Spinal cord (tissue), 10 donors: ENCODE data around the gene CTSD. TPM values are rescaled to one million over a fixed set of nuclear protein-coding genes. Genes with fewer than 3 reads are reported as not detected.

Experiments used
- DNase-seq, 6 donors: peaks; one replicate each; pipeline versions ENCODE4 v3.0.0 to v3.0.0-alpha.2; 2013 to 2015; ENCODE audit warnings: low spot score in 6 of 6, low read depth in 4 of 6
- H3K27ac ChIP-seq: one replicate; pipeline ENCODE4 v1.5.1; 2013; ENCODE audit warnings: low read depth, low read length, control low read depth
- H3K27me3 ChIP-seq: one replicate; pipeline ENCODE4 v1.6.1; 2013; ENCODE audit warnings: low read length; ENCODE audit not compliant: control insufficient read depth, insufficient read depth
- H3K36me3 ChIP-seq: one replicate; pipeline ENCODE4 v1.6.1; 2013; ENCODE audit warnings: low read length; ENCODE audit not compliant: control insufficient read depth, insufficient read depth
- H3K4me1 ChIP-seq: one replicate; pipeline ENCODE4 v1.6.1; 2013; ENCODE audit warnings: low read length; ENCODE audit not compliant: control insufficient read depth, insufficient read depth
- H3K4me3 ChIP-seq: one replicate; pipeline ENCODE4 v1.5.1; 2013; ENCODE audit warnings: low read depth, low read length, control low read depth
- H3K9me3 ChIP-seq: one replicate; pipeline ENCODE4 v1.6.1; 2013; ENCODE audit warnings: low read length; ENCODE audit not compliant: control insufficient read depth, insufficient read depth
- WGBS: methylation state at CpG from one replicate; pipeline ENCODE4 v1.1.5; 2013; ENCODE audit warnings: missing lambda C conversion rate; ENCODE audit not compliant: insufficient coverage; 5-methylcytosine and 5-hydroxymethylcytosine counted together
- polyA plus RNA-seq, 2 donors: library from polyadenylated mRNA; unstranded; fragments of 120-200 nt; gene quantifications; one replicate each; pipeline ENCODE4 v1.2.1, GENCODE V29; 2013; ENCODE audit not compliant: insufficient read length in 2 of 2
- total RNA-seq, 2 donors: library from RNA; depleted of rRNA in 1 of 2; stranded (reverse); fragments of 120-200 nt in 1 of 2; fragments of >200 nt in 1 of 2; gene quantifications; one replicate each; pipeline versions ENCODE4 v1.2.3 to v1.2.4, GENCODE V29; 2013 to 2014
- donor health status: healthy.

CTSD gene
- total and polyA plus RNA-seq, 4 donors = 160 to 241 (median 195) TPM

- Histone ChIP-seq H3K27ac (no peak overlapping the region), H3K4me1 (peaks cover 18% of the 10 kb centered on the region), H3K36me3 (no peaks in the 10 kb centered on the region), H3K27me3 (peaks cover 1% of the 10 kb centered on the region), H3K4me3 (no peak overlapping the region), H3K9me3 (peaks cover 3% of the 10 kb centered on the region)
- WGBS = 78% methylated on average over 14 of the region's 14 CpGs
- DNase-seq = no peak
Measured at GRCh38 chr11:1733009-1733715, 30.6 kb downstream of the CTSD start.

GRCh38 chr11:1732418-1733008, 31.2 kb downstream of the CTSD start:
- peaks cover 19% of the 10 kb centered on the region for H3K4me1 ChIP-seq
- peaks cover 2% of the 10 kb centered on the region for H3K27me3 ChIP-seq
- H3K4me3 ChIP-seq = no peak overlapping the region
- H3K36me3 ChIP-seq = no peaks in the 10 kb centered on the region
- DNase-seq = no peak
- H3K27ac ChIP-seq = no peak overlapping the region
- WGBS = 27% methylated on average over 11 of the region's 13 CpGs
- H3K9me3 ChIP-seq = peaks cover 3% of the 10 kb centered on the region

GRCh38 chr11:1731451-1732059, 32.2 kb downstream of the CTSD start:
- WGBS = 89% methylated on average over 5 of the region's 5 CpGs
- H3K27me3 ChIP-seq = peaks cover 2% of the 10 kb centered on the region

GRCh38 chr11:1730059-1730629, 33.6 kb downstream of the CTSD start:
- no peaks in the 10 kb centered on the region for H3K36me3 ChIP-seq
- DNase-seq = peak in 1 of 6 donors; percentile 55
- peaks cover 2% of the 10 kb centered on the region for H3K27me3 ChIP-seq
- H3K9me3 ChIP-seq = no peaks in the 10 kb centered on the region
- no peak overlapping the region for H3K4me3 ChIP-seq
- WGBS = 79% methylated on average over 3 of the region's 11 CpGs
- peaks cover 19% of the 10 kb centered on the region for H3K4me1 ChIP-seq
- no peak overlapping the region for H3K27ac ChIP-seq

More at GRCh38 chr11:1731451-1732059, 32.2 kb downstream of the CTSD start:
- Histone ChIP-seq H3K36me3 (no peaks in the 10 kb centered on the region), H3K27ac (no peak overlapping the region), H3K4me3 (no peak overlapping the region), H3K4me1 (peaks cover 19% of the 10 kb centered on the region), H3K9me3 (no peaks in the 10 kb centered on the region)
- DNase-seq = no peak

- Histone ChIP-seq H3K27me3 (peaks cover 2% of the 10 kb centered on the region), H3K36me3 (no peaks in the 10 kb centered on the region), H3K27ac (no peak overlapping the region), H3K4me1 (peaks cover 14% of the 10 kb centered on the region), H3K9me3 (no peaks in the 10 kb centered on the region), H3K4me3 (no peak overlapping the region)
- WGBS = 51% methylated on average over 9 of the region's 9 CpGs
- DNase-seq = no peak
Measured at GRCh38 chr11:1729692-1730011, 34.1 kb downstream of the CTSD start.

- DNase-seq = no peak
- peaks cover 2% of the 10 kb centered on the region for H3K27me3 ChIP-seq
Measured at GRCh38 chr11:1728931-1729691, 34.6 kb downstream of the CTSD start.

GRCh38 chr11:1728301-1728700, 35.4 kb downstream of the CTSD start:
- Histone ChIP-seq H3K4me1 (peaks cover 10% of the 10 kb centered on the region), H3K4me3 (no peak overlapping the region), H3K9me3 (no peaks in the 10 kb centered on the region), H3K27ac (no peak overlapping the region), H3K36me3 (no peaks in the 10 kb centered on the region), H3K27me3 (peaks cover 2% of the 10 kb centered on the region)
- peak in 1 of 6 donors; percentile 69 for DNase-seq
- WGBS = 64% methylated on average over 4 of the region's 4 CpGs

More at GRCh38 chr11:1728931-1729691, 34.6 kb downstream of the CTSD start:
- Histone ChIP-seq H3K9me3 (no peaks in the 10 kb centered on the region), H3K27ac (no peak overlapping the region), H3K4me3 (no peak overlapping the region), H3K4me1 (peaks cover 10% of the 10 kb centered on the region), H3K36me3 (no peaks in the 10 kb centered on the region)
- 75% methylated on average over 19 of the region's 25 CpGs for WGBS

GRCh38 chr11:1727861-1728260, 35.9 kb downstream of the CTSD start:
- H3K27me3 ChIP-seq = peaks cover 2% of the 10 kb centered on the region

GRCh38 chr11:1727096-1727690, 36.5 kb downstream of the CTSD start:
- peaks cover 10% of the 10 kb centered on the region for H3K4me1 ChIP-seq
- no peaks in the 10 kb centered on the region for H3K36me3 ChIP-seq
- H3K27me3 ChIP-seq = peaks cover 2% of the 10 kb centered on the region
- no peak overlapping the region for H3K4me3 ChIP-seq
- DNase-seq = no peak
- 85% methylated on average over 7 of the region's 11 CpGs for WGBS
- H3K9me3 ChIP-seq = no peaks in the 10 kb centered on the region
- no peak overlapping the region for H3K27ac ChIP-seq

More at GRCh38 chr11:1727861-1728260, 35.9 kb downstream of the CTSD start:
- no peak for DNase-seq
- Histone ChIP-seq H3K9me3 (no peaks in the 10 kb centered on the region), H3K27ac (no peak overlapping the region), H3K36me3 (no peaks in the 10 kb centered on the region), H3K4me1 (peaks cover 10% of the 10 kb centered on the region), H3K4me3 (no peak overlapping the region)
- WGBS = 68% methylated on average over 6 of the region's 9 CpGs
